SK-N-SH treated with all-trans-retinoic acid at 6 μM for 48 hours (cell line): ENCODE measurements around the gene PTPRG.

Experiments
- ATAC-seq: fragments of 200-7000 bp; cut with Tn5 transposase; 3 replicates; pipeline ENCODE4 v1.9.1; 2020; ENCODE audit warnings: mild to moderate bottlenecking, moderate library complexity
- ARNTL ChIP-seq: fragments of 450-650 bp; formaldehyde crosslinking; IDR thresholded peaks from 2 replicates; pipeline ENCODE4 v1.5.0; 2020; ENCODE audit warnings: low read depth, mild to moderate bottlenecking, moderate library complexity, borderline replicate concordance
- BACH2 ChIP-seq: fragments of 250-450 bp; sonication (Bioruptor Pico); IDR thresholded peaks from 2 replicates; pipeline ENCODE4 v1.9.0; 2021; ENCODE audit warnings: mild to moderate bottlenecking, borderline replicate concordance
- CSDC2 ChIP-seq: fragments of 250-450 bp; sonication (Bioruptor Pico); IDR thresholded peaks from 2 replicates; pipeline ENCODE4 v1.5.0; 2020; ENCODE audit warnings: mild to moderate bottlenecking, moderate library complexity
- ESRRG ChIP-seq: fragments of 250-450 bp; sonication (Bioruptor Pico); IDR thresholded peaks from 2 replicates; pipeline ENCODE4 v1.6.1; 2021; ENCODE audit warnings: mild to moderate bottlenecking
- GLIS3 ChIP-seq: fragments of 250-450 bp; sonication (Bioruptor Pico); IDR thresholded peaks from 2 replicates; pipeline ENCODE4 v1.5.0; 2020; ENCODE audit warnings: mild to moderate bottlenecking, moderate library complexity
- ISL1 ChIP-seq: fragments of 250-450 bp; sonication (Bioruptor Pico); IDR thresholded peaks from 2 replicates; pipeline ENCODE4 v2.1.2; 2022; ENCODE audit warnings: mild to moderate bottlenecking, moderate library complexity
- OSR1 ChIP-seq: fragments of 250-450 bp; sonication (Bioruptor Pico); IDR thresholded peaks from 2 replicates; pipeline ENCODE4 v1.8.0; 2022; ENCODE audit warnings: moderate library complexity, mild to moderate bottlenecking, inconsistent platforms
- PPARA ChIP-seq: fragments of 250-450 bp; sonication (Bioruptor Pico); IDR thresholded peaks from 2 replicates; pipeline ENCODE4 v1.5.0; 2020; ENCODE audit warnings: mild to moderate bottlenecking, borderline replicate concordance
- RARB ChIP-seq: fragments of 250-450 bp; sonication (Bioruptor Pico); IDR thresholded peaks from 2 replicates; pipeline ENCODE4 v1.8.0; 2021; ENCODE audit warnings: mild to moderate bottlenecking, moderate library complexity
- SNAI2 ChIP-seq: fragments of 250-450 bp; sonication (Bioruptor Pico); IDR thresholded peaks from 2 replicates; pipeline ENCODE4 v1.5.0; 2020; ENCODE audit warnings: mild to moderate bottlenecking, moderate library complexity
- TCF4 ChIP-seq: fragments of 250-450 bp; sonication (Bioruptor Pico); IDR thresholded peaks from 2 replicates; pipeline ENCODE4 v1.8.0; 2021; ENCODE audit warnings: mild to moderate bottlenecking, moderate library complexity, borderline replicate concordance
- TOX ChIP-seq: fragments of 250-450 bp; sonication (Bioruptor Pico); IDR thresholded peaks from 2 replicates; pipeline ENCODE4 v1.8.0; 2021; ENCODE audit warnings: mild to moderate bottlenecking, moderate library complexity, borderline replicate concordance
- ZC3H10 ChIP-seq: fragments of 250-450 bp; sonication (Bioruptor Pico); IDR thresholded peaks from 2 replicates; pipeline ENCODE4 v1.5.1; 2021; ENCODE audit warnings: mild to moderate bottlenecking, moderate library complexity
- ZFP3 ChIP-seq: fragments of 250-450 bp; sonication (Bioruptor Pico); IDR thresholded peaks from 2 replicates; pipeline ENCODE4 v1.5.0; 2020; ENCODE audit warnings: mild to moderate bottlenecking, moderate library complexity
- ZFP30 ChIP-seq: fragments of 450-650 bp; formaldehyde crosslinking; IDR thresholded peaks from 2 replicates; pipeline ENCODE4 v1.5.0; 2022; ENCODE audit warnings: mild to moderate bottlenecking, moderate library complexity
- ZNF565 ChIP-seq: fragments of 450-650 bp; formaldehyde crosslinking; conservative IDR thresholded peaks from 2 replicates; pipeline ENCODE4 v1.5.0; 2020; ENCODE audit warnings: low read depth, mild to moderate bottlenecking, moderate library complexity
- ZNF8 ChIP-seq: fragments of 450-650 bp; formaldehyde crosslinking; IDR thresholded peaks from 2 replicates; pipeline ENCODE4 v1.5.0; 2020; ENCODE audit warnings: mild to moderate bottlenecking, moderate library complexity
- TF ChIP-seq, protein P1 (sequence below): fragments of 250-450 bp; sonication (Bioruptor Pico); IDR thresholded peaks from 2 replicates; pipeline ENCODE4 v1.8.0; 2020; ENCODE audit warnings: mild to moderate bottlenecking, moderate library complexity, borderline replicate concordance
- TF ChIP-seq, protein P2 (sequence below): fragments of 250-450 bp; sonication (Bioruptor Pico); IDR thresholded peaks from 2 replicates; pipeline ENCODE4 v1.8.0; 2021; ENCODE audit warnings: low read depth, mild to moderate bottlenecking, moderate library complexity, borderline replicate concordance
- TF ChIP-seq, protein P3 (sequence below): fragments of 250-450 bp; sonication (Bioruptor Pico); IDR thresholded peaks from 2 replicates; pipeline ENCODE4 v1.5.1; 2020; ENCODE audit warnings: low read depth, mild to moderate bottlenecking, moderate library complexity
- TF ChIP-seq, protein P4 (sequence below): fragments of 250-450 bp; sonication (Bioruptor Pico); IDR thresholded peaks from 2 replicates; pipeline ENCODE4 v1.5.0; 2020; ENCODE audit warnings: mild to moderate bottlenecking, moderate library complexity
- TF ChIP-seq, protein P5 (sequence below): fragments of 250-450 bp; sonication (Bioruptor Pico); IDR thresholded peaks from 2 replicates; pipeline ENCODE4 v1.5.1; 2021; ENCODE audit warnings: mild to moderate bottlenecking, moderate library complexity

The PTPRG gene

DNA sequence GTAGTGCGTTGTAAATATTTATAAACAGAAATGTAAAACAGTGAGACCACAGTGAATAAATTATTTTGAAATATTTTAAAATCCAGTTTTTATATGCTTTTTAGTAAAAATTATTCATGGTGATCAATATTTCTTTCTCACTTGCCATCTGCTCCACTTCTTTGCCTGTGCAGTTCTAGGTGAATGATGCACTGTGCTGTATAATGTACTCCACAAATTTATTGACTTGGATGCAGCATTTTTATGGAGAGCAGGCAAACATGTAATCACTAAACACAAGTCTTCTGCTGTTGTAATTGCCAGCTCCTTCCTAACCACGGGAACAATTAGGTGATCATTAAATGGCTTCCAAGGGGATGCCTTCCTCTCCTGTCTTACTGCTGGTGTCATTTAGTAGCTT, 395.9 kb downstream of the PTPRG start:
- no peak for ATAC-seq
- TF ChIP-seq ZNF8 (CRISPR knock-in tag) = no peak
- no peak for TF ChIP-seq RARB (CRISPR knock-in tag)
- no peak for TF ChIP-seq ZNF565 (CRISPR knock-in tag)
- TF ChIP-seq BACH2 (CRISPR knock-in tag) = no peak
- TF ChIP-seq GLIS3 (CRISPR knock-in tag) = no peak
- TF ChIP-seq, protein P1, sequence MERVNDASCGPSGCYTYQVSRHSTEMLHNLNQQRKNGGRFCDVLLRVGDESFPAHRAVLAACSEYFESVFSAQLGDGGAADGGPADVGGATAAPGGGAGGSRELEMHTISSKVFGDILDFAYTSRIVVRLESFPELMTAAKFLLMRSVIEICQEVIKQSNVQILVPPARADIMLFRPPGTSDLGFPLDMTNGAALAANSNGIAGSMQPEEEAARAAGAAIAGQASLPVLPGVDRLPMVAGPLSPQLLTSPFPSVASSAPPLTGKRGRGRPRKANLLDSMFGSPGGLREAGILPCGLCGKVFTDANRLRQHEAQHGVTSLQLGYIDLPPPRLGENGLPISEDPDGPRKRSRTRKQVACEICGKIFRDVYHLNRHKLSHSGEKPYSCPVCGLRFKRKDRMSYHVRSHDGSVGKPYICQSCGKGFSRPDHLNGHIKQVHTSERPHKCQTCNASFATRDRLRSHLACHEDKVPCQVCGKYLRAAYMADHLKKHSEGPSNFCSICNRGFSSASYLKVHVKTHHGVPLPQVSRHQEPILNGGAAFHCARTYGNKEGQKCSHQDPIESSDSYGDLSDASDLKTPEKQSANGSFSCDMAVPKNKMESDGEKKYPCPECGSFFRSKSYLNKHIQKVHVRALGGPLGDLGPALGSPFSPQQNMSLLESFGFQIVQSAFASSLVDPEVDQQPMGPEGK (CRISPR knock-in tag) = no peak
- no peak for TF ChIP-seq ZFP30 (CRISPR knock-in tag)

DNA sequence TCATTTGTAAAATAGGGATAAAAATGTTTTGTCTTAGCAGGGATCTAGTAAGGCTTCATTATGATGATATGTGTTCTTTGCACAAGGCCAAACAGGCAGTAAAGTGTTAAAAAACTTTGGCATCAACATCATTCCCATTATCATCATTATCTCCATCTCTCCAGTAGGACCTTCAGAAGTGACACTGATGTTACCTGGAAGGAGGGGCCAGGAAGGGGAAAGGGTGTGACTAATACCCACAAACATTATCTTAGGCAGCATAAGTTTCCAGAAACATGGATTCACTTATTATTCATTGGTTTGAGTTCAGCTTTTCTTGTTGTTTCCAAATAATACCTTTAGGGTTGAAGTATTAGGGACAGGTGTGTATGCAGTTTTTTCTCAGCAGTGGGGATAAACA, 399.6 kb downstream of the PTPRG start:
- TF ChIP-seq CSDC2 (no peak), RARB (CRISPR knock-in tag) (no peak), ZNF565 (CRISPR knock-in tag) (no peak), ESRRG (no peak), ZC3H10 (CRISPR knock-in tag) (no peak), TOX (CRISPR knock-in tag) (no peak), SNAI2 (CRISPR knock-in tag) (no peak), TCF4 (CRISPR knock-in tag) (no peak), OSR1 (CRISPR knock-in tag) (no peak), GLIS3 (CRISPR knock-in tag) (no peak), ZFP3 (CRISPR knock-in tag) (no peak), ZFP30 (CRISPR knock-in tag) (no peak), ISL1 (no peak), PPARA (CRISPR knock-in tag) (no peak)
- TF ChIP-seq, protein P2, sequence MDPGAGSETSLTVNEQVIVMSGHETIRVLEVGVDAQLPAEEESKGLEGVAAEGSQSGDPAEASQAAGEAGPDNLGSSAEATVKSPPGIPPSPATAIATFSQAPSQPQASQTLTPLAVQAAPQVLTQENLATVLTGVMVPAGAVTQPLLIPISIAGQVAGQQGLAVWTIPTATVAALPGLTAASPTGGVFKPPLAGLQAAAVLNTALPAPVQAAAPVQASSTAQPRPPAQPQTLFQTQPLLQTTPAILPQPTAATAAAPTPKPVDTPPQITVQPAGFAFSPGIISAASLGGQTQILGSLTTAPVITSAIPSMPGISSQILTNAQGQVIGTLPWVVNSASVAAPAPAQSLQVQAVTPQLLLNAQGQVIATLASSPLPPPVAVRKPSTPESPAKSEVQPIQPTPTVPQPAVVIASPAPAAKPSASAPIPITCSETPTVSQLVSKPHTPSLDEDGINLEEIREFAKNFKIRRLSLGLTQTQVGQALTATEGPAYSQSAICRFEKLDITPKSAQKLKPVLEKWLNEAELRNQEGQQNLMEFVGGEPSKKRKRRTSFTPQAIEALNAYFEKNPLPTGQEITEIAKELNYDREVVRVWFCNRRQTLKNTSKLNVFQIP (CRISPR knock-in tag) = no peak
- TF ChIP-seq, protein P1 (CRISPR knock-in tag) = no peak
- TF ChIP-seq, protein P3, sequence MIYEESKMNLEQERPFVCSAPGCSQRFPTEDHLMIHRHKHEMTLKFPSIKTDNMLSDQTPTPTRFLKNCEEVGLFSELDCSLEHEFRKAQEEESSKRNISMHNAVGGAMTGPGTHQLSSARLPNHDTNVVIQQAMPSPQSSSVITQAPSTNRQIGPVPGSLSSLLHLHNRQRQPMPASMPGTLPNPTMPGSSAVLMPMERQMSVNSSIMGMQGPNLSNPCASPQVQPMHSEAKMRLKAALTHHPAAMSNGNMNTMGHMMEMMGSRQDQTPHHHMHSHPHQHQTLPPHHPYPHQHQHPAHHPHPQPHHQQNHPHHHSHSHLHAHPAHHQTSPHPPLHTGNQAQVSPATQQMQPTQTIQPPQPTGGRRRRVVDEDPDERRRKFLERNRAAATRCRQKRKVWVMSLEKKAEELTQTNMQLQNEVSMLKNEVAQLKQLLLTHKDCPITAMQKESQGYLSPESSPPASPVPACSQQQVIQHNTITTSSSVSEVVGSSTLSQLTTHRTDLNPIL = no peak
- TF ChIP-seq, protein P4, sequence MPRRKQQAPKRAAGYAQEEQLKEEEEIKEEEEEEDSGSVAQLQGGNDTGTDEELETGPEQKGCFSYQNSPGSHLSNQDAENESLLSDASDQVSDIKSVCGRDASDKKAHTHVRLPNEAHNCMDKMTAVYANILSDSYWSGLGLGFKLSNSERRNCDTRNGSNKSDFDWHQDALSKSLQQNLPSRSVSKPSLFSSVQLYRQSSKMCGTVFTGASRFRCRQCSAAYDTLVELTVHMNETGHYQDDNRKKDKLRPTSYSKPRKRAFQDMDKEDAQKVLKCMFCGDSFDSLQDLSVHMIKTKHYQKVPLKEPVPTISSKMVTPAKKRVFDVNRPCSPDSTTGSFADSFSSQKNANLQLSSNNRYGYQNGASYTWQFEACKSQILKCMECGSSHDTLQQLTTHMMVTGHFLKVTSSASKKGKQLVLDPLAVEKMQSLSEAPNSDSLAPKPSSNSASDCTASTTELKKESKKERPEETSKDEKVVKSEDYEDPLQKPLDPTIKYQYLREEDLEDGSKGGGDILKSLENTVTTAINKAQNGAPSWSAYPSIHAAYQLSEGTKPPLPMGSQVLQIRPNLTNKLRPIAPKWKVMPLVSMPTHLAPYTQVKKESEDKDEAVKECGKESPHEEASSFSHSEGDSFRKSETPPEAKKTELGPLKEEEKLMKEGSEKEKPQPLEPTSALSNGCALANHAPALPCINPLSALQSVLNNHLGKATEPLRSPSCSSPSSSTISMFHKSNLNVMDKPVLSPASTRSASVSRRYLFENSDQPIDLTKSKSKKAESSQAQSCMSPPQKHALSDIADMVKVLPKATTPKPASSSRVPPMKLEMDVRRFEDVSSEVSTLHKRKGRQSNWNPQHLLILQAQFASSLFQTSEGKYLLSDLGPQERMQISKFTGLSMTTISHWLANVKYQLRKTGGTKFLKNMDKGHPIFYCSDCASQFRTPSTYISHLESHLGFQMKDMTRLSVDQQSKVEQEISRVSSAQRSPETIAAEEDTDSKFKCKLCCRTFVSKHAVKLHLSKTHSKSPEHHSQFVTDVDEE (CRISPR knock-in tag) = no peak
- ATAC-seq = no peak

DNA sequence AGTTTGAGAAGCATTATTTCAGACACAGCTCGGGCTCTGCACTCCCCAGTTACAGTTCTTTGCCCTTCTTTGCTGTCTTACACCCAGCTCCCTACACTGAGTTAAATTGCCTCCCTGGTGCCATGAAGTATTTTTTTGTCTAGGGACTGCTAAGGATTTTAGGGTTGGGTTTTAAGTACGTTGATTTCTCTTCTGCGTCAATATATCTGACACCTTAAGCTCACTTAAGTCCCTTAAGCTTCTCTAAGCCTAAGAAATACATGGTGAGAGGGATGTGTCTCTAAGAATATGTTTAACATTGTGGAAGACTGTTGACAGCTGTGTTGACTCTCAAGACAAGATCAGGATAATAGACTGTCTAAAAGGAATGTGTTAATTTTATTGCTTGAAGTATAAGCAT, 400.5 kb downstream of the PTPRG start:
- no peak for TF ChIP-seq CSDC2
- TF ChIP-seq BACH2 (CRISPR knock-in tag) = no peak
- no peak for TF ChIP-seq ARNTL (CRISPR knock-in tag)
- no peak for TF ChIP-seq TCF4 (CRISPR knock-in tag)
- TF ChIP-seq, protein P5, sequence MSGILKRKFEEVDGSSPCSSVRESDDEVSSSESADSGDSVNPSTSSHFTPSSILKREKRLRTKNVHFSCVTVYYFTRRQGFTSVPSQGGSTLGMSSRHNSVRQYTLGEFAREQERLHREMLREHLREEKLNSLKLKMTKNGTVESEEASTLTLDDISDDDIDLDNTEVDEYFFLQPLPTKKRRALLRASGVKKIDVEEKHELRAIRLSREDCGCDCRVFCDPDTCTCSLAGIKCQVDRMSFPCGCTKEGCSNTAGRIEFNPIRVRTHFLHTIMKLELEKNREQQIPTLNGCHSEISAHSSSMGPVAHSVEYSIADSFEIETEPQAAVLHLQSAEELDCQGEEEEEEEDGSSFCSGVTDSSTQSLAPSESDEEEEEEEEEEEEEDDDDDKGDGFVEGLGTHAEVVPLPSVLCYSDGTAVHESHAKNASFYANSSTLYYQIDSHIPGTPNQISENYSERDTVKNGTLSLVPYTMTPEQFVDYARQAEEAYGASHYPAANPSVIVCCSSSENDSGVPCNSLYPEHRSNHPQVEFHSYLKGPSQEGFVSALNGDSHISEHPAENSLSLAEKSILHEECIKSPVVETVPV (CRISPR knock-in tag) = no peak
- TF ChIP-seq ZNF565 (CRISPR knock-in tag) = no peak
- no peak for TF ChIP-seq PPARA (CRISPR knock-in tag)
- TF ChIP-seq SNAI2 (CRISPR knock-in tag) = no peak
- no peak for TF ChIP-seq ZFP30 (CRISPR knock-in tag)
- no peak for TF ChIP-seq TOX (CRISPR knock-in tag)
- no peak for ATAC-seq
